GM23338 (cell line): Measurements from ENCODE around the gene BLOC1S5. TPM values are rescaled to one million over a fixed set of nuclear protein-coding genes. Genes with fewer than 3 reads are reported as not detected.

ENCODE experiments used
- ATAC-seq: fragments of 200-7000 bp; cut with Tn5 transposase; 3 replicates; pipeline ENCODE4 v1.9.1; 2020
- DNase-seq: peaks from one replicate; pipeline ENCODE4 v3.0.0-alpha.2; 2015; ENCODE audit warnings: low spot score
- H2AFZ ChIP-seq: fragments of 200-600 bp; sonication (generic); 2 replicates; pipeline ENCODE4 v1.8.0; 2016; ENCODE audit warnings: antibody characterized with exemption, mild to moderate bottlenecking, moderate library complexity
- H3F3A ChIP-seq: fragments of 200-600 bp; sonication (generic); replicated peaks from 2 replicates; pipeline ENCODE4 v1.8.0; 2017; ENCODE audit warnings: antibody characterized with exemption, mixed run types, low read depth
- H3K27ac ChIP-seq: fragments of 200-600 bp; sonication (generic); 2 replicates; pipeline ENCODE4 v1.6.1; 2016; ENCODE audit warnings: low read depth
- H3K27me3 ChIP-seq: fragments of 200-600 bp; sonication (generic); 2 replicates; pipeline ENCODE4 v1.8.0; 2016; ENCODE audit warnings: mild to moderate bottlenecking, mixed run types, moderate library complexity; ENCODE audit not compliant: insufficient read depth
- H3K36me3 ChIP-seq: fragments of 200-600 bp; sonication (generic); 2 replicates; pipeline ENCODE4 v1.8.0; 2016; ENCODE audit warnings: mild to moderate bottlenecking; ENCODE audit not compliant: insufficient read depth
- H3K4me1 ChIP-seq: fragments of 200-600 bp; sonication (generic); 2 replicates; pipeline ENCODE4 v1.8.0; 2016; ENCODE audit warnings: mild to moderate bottlenecking, moderate library complexity; ENCODE audit not compliant: insufficient read depth
- H3K4me2 ChIP-seq: fragments of 200-600 bp; sonication (generic); 2 replicates; pipeline ENCODE4 v1.7.1; 2017; ENCODE audit warnings: mixed run types
- H3K4me3 ChIP-seq: fragments of 200-600 bp; sonication (generic); 2 replicates; pipeline ENCODE4 v1.6.1; 2016; ENCODE audit warnings: mixed run types
- H3K79me2 ChIP-seq: fragments of 200-600 bp; sonication (generic); replicated peaks from 2 replicates; pipeline ENCODE4 v1.8.0; 2017; ENCODE audit warnings: mild to moderate bottlenecking; ENCODE audit not compliant: insufficient read depth
- H3K9me2 ChIP-seq: fragments of 200-600 bp; sonication (generic); 2 replicates; pipeline ENCODE4 v1.8.0; 2017; ENCODE audit not compliant: insufficient read depth
- H4K20me1 ChIP-seq: fragments of 200-600 bp; sonication (generic); replicated peaks from 2 replicates; pipeline ENCODE4 v1.8.0; 2017; ENCODE audit warnings: mild to moderate bottlenecking; ENCODE audit not compliant: insufficient read depth
- H3K27ac Mint-ChIP-seq: 2 replicates; pipeline ENCODE4 v1.8.0; 2020; ENCODE audit warnings: inconsistent platforms, mild to moderate bottlenecking, moderate library complexity, mixed read lengths
- H3K27me3 Mint-ChIP-seq: 3 replicates; pipeline ENCODE4 v1.8.0; 2022; ENCODE audit warnings: low read depth, mild to moderate bottlenecking, moderate library complexity, mixed read lengths, inconsistent platforms; ENCODE audit not compliant: insufficient read depth, poor library complexity
- H3K36me3 Mint-ChIP-seq: 3 replicates; pipeline ENCODE4 v1.8.0; 2021; ENCODE audit warnings: low read depth, mild to moderate bottlenecking, inconsistent platforms, moderate library complexity, mixed read lengths
- H3K4me1 Mint-ChIP-seq: 3 replicates; pipeline ENCODE4 v1.8.0; 2020; ENCODE audit warnings: mild to moderate bottlenecking, inconsistent platforms, mixed read lengths
- H3K4me3 Mint-ChIP-seq: 3 replicates; pipeline ENCODE4 v1.8.0; 2021; ENCODE audit warnings: moderate library complexity, mild to moderate bottlenecking, inconsistent platforms, mixed read lengths
- H3K9me3 Mint-ChIP-seq: 3 replicates; pipeline ENCODE4 v1.8.0; 2020; ENCODE audit warnings: moderate library complexity, mild to moderate bottlenecking, inconsistent platforms, mixed read lengths
- CREB1 ChIP-seq: fragments of 250-450 bp; sonication (Bioruptor Pico); IDR thresholded peaks from 2 replicates; pipeline ENCODE4 v1.5.0; 2020; ENCODE audit warnings: low read depth, mild to moderate bottlenecking, moderate library complexity
- ETS1 ChIP-seq: IDR thresholded peaks from 2 replicates; pipeline ENCODE4 v1.6.1; 2016; ENCODE audit warnings: antibody characterized with exemption
- EZH2phosphoT487 ChIP-seq: fragments of 200-600 bp; sonication (generic); IDR thresholded peaks from one replicate; pipeline ENCODE4 v1.8.1; 2018; ENCODE audit warnings: antibody characterized with exemption; ENCODE audit not compliant: unreplicated experiment
- JUNB ChIP-seq: IDR thresholded peaks from one replicate; pipeline ENCODE4 v1.6.1; 2016; ENCODE audit warnings: antibody characterized with exemption; ENCODE audit not compliant: unreplicated experiment
- NANOG ChIP-seq: IDR thresholded peaks from 2 replicates; pipeline ENCODE4 v1.6.1; 2016; ENCODE audit warnings: antibody characterized with exemption, borderline replicate concordance
- POLR2AphosphoS5 ChIP-seq: IDR thresholded peaks from 2 replicates; pipeline ENCODE4 v1.6.1; 2016; ENCODE audit warnings: antibody characterized with exemption, low read depth
- REST ChIP-seq: IDR thresholded peaks from one replicate; pipeline ENCODE4 v1.6.1; 2018; ENCODE audit warnings: antibody characterized with exemption; ENCODE audit not compliant: unreplicated experiment
- STAT1 ChIP-seq: IDR thresholded peaks from one replicate; pipeline ENCODE4 v1.6.1; 2016; ENCODE audit warnings: antibody characterized with exemption; ENCODE audit not compliant: unreplicated experiment
- ZNF114 ChIP-seq: fragments of 250-450 bp; sonication (Bioruptor Pico); IDR thresholded peaks from 2 replicates; pipeline ENCODE4 v1.5.0; 2020; ENCODE audit warnings: mild to moderate bottlenecking, moderate library complexity
- ZNF331 ChIP-seq: fragments of 250-450 bp; sonication (Bioruptor Pico); IDR thresholded peaks from 2 replicates; pipeline ENCODE4 v1.5.0; 2020; ENCODE audit warnings: low read depth, mild to moderate bottlenecking, moderate library complexity
- ZNF462 ChIP-seq: fragments of 250-450 bp; sonication (Bioruptor Pico); IDR thresholded peaks from 2 replicates; pipeline ENCODE4 v1.5.0; 2020; ENCODE audit warnings: mild to moderate bottlenecking, moderate library complexity
- polyA plus RNA-seq: library from polyadenylated mRNA; unstranded; fragments of >200 nt; fragmentation: Nextera tagmentation; extraction: Ambion mirVana; gene quantifications from 2 replicates; pipeline ENCODE4 v1.2.1, GENCODE V29; 2016
- total RNA-seq: library from RNA; depleted of rRNA; stranded (reverse); fragments of >200 nt; shearing (Covaris generic); gene quantifications from 2 replicates; pipeline ENCODE4 v1.2.3, GENCODE V29; 2014
- TF ChIP-seq, protein P1 (sequence below), 2 experiments: fragments of 200-600 bp in 1 of 2; sonication (generic) in 1 of 2; conservative IDR thresholded peaks; 2 replicates each; pipeline versions ENCODE4 v1.5.1 to v1.6.1; 2016 to 2017; ENCODE audit warnings: antibody characterized with exemption in 2 of 2, low read depth in 2 of 2, mild to moderate bottlenecking in 2 of 2, moderate library complexity in 1 of 2

The BLOC1S5 gene
- total and polyA plus RNA-seq, 2 experiments from 2014 or later = 14.9 to 16.6 TPM

DNA sequence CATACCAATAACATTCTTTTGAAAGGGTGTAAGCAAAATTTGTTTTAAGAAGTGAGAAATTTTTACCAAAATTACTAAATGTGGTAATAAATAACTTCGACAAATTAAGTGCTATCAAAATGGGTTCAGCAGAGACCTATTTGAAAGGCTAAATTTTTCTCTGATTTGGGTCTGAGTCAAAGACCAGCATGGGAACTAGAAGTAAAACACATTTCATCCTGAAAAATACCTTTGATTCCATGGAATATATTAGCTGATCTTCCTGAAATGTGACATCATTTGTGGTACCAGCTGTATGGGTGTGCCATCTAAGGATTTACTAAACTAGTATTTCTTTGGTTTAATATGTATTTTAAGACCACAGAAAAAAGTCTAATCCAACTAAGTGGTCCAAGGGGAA, 63.6 kb downstream of the BLOC1S5 start (continued):
- no peak for TF ChIP-seq POLR2AphosphoS5
- TF ChIP-seq ETS1 = no peak
- no peak for TF ChIP-seq JUNB

DNA sequence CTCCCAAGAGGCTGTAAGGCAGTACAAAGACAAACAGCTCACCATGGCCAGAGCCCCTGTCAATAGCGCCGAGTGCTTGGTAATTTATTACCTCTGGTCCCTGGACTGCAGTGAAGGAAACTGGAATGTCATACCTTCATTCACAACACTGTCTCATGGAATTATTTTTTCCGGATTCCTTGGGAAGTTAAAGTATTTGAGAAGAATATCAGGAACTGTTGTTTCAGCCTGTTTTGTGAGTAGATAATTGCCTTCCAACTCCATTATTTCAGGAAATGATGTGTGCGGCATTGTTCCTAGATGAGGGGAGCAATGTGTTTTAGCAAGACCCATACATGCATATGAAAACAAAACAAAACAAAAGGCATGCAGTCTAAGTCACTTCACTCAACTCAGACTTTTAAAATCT, 64.0 kb downstream of the BLOC1S5 start:
- Histone ChIP-seq H3K4me1 (no peaks in the 10 kb centered on the region), H3K4me2 (no peak overlapping the region), H4K20me1 (0 out of 2 replicates have a peak, but pooled peaks cover 3% of the 10 kb centered on the region), H3K27ac (no peak overlapping the region), H3K4me3 (no peak overlapping the region), H2AFZ (no peak overlapping the region), H3K27me3 (no peaks in the 10 kb centered on the region), H3K36me3 (no peaks in the 10 kb centered on the region), H3K9me2 (no peaks in the 10 kb centered on the region), H3K79me2 (no peaks in the 10 kb centered on the region), H3F3A (no peaks in the 10 kb centered on the region)
- H3K9me3 Mint-ChIP-seq = no peaks in the 10 kb centered on the region
- H3K4me1 Mint-ChIP-seq = no peaks in the 10 kb centered on the region; the same call in 2 of the 3 replicates
- H3K27ac Mint-ChIP-seq = no peak overlapping the region
- H3K27me3 Mint-ChIP-seq = no peaks in the 10 kb centered on the region
- no peak overlapping the region for H3K4me3 Mint-ChIP-seq
- DNase-seq (no peak), ATAC-seq (no peak)
- no peaks in the 10 kb centered on the region for H3K36me3 Mint-ChIP-seq
- no peak for TF ChIP-seq ZNF462 (CRISPR knock-in tag)
- no peak for TF ChIP-seq ZNF331 (CRISPR knock-in tag)
- no peak for TF ChIP-seq REST
- TF ChIP-seq, protein P1, sequence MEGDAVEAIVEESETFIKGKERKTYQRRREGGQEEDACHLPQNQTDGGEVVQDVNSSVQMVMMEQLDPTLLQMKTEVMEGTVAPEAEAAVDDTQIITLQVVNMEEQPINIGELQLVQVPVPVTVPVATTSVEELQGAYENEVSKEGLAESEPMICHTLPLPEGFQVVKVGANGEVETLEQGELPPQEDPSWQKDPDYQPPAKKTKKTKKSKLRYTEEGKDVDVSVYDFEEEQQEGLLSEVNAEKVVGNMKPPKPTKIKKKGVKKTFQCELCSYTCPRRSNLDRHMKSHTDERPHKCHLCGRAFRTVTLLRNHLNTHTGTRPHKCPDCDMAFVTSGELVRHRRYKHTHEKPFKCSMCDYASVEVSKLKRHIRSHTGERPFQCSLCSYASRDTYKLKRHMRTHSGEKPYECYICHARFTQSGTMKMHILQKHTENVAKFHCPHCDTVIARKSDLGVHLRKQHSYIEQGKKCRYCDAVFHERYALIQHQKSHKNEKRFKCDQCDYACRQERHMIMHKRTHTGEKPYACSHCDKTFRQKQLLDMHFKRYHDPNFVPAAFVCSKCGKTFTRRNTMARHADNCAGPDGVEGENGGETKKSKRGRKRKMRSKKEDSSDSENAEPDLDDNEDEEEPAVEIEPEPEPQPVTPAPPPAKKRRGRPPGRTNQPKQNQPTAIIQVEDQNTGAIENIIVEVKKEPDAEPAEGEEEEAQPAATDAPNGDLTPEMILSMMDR (conservative IDR thresholded peaks at IDR 0.05; ENCODE audit: low read depth in 2 of 2) = no peak
- no peak for TF ChIP-seq JUNB
- TF ChIP-seq STAT1 = no peak
- no peak for TF ChIP-seq ETS1
- no peak for TF ChIP-seq ZNF114 (CRISPR knock-in tag)
- no peak for TF ChIP-seq CREB1
- no peak for TF ChIP-seq NANOG
- TF ChIP-seq POLR2AphosphoS5 = no peak
- no peak for TF ChIP-seq EZH2phosphoT487
